AG09319 (cell line): ENCODE data around the gene HEPHL1.

Experiments
- DNase-seq: peaks from one replicate; pipeline ENCODE4 v3.0.0-alpha.2; 2010; ENCODE audit warnings: low read depth; ENCODE audit errors: extremely low read depth
- CTCF ChIP-seq: IDR thresholded peaks from 2 replicates; pipeline ENCODE4 v1.5.1; 2011; ENCODE audit warnings: low read depth, mild to moderate bottlenecking, inconsistent platforms, low read length, moderate library complexity

The HEPHL1 gene

GRCh38 chr11:94058630-94059029 lies 37.5 kb downstream of the HEPHL1 start:
- TF ChIP-seq CTCF, result no peak
- no peak for DNase-seq

- TF ChIP-seq CTCF, result no peak
- no peak for DNase-seq
Measured at GRCh38 chr11:94059065-94059464, 37.9 kb downstream of the HEPHL1 start.

DNA sequence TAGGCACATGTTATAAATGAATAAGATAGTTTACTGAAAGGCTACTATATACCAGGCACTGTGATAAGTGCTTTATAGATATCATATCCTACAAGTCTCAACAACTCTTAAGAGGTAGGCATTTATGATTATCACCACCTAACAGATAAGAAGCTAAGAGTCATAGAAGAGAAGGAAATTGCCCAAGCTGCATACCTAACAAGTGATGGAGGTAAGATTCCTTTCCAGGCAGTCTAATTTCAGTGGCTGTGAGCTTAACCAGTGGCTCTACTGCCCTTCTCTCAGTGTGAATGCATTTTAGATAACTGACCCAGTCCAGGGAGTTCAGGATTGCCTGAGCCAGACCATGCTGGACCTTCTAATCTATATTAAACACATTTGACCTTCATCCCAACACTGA lies 39.2 kb downstream of the HEPHL1 start:
- TF ChIP-seq CTCF, result no peak
- no peak for DNase-seq

DNA sequence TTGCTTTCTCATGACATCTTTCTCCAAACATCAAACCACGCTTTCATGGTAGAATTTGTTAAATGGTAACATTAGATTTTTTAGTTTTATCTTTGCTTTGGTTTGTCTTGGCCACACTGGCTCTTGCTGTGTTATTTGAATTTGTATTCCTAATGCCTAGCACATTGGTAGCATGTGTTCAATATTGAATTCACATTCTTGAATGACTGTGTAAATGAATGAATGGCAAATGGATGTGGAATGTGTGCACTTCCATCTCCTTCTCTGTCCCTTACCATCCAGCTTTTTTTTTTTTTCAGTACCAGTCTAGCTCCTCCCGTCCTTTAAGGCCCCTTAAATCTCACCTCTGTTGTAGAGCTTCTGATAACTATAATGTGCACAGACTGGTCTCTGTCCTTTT lies 41.2 kb downstream of the HEPHL1 start:
- no peak for DNase-seq
- TF ChIP-seq CTCF, result no peak

DNA sequence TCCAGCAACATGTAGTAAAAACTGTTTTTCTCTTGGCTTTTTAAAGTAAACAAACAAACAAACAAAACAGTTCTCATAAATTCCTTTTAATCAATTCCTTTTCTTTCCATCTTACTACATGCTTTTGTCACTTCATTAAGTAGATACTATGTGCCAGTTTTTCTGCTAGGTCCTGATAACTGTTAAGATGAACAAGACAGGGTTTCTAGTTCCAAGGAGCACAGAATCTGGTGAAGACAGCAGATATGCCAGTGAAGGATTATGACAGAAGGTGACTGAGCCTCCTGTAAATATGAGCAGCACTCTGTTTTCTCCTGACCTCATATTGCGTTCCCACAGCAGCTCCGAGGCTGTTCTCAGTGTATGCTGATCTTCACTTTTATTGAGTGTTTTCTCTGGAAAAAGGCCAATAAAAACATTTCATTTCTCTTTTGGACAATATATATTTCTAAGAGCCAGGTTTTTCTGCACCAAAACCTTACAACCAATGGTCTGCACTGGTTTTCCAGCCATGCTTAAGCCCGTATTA lies 45.8 kb downstream of the HEPHL1 start:
- DNase-seq, result no peak

GRCh38 chr11:94068764-94069163 lies 47.6 kb downstream of the HEPHL1 start:
- TF ChIP-seq CTCF, result no peak
- no peak for DNase-seq

More for the DNA sequence above, 45.8 kb downstream of the HEPHL1 start:
- TF ChIP-seq CTCF, result no peak

DNA sequence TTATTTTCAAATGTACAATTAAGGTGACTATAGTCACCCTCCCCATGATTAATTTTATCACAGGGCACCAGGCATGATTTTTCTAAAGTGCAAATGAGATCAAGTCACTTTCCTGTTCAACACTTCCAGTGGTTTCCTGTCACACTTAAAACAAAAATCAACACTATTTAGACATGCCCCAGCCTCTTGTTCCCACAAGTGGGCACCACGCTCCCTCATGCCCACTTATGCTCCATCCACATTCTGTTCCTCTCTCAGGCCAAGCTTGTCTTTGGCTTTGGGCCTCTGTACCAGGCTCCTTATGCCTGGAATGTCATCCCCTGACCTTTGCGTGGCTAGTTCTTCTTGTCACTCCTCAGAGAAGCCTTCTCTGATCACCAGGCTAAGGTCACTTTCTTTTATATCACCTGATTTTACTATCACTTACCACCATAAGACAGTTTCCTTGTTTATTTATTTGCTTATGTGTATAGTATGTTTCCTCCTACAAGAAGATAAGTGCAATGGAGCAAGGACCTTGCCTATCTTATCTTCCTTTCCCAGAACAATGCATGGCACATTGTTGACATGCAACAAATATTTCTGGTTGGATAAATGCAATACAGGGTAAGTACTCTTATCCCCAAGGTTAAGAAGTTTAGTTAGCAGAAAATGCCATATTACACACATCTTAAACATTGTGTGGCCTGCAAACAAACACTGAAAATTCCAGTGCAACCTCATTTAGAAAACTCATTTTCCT lies 56.6 kb downstream of the HEPHL1 start:
- no peak for TF ChIP-seq CTCF
- no peak for DNase-seq
